Mucosa of stomach (tissue), 1 donor: ENCODE measurements around the gene B2M.
"Not testable (repeated sequence)": the region's sequence is repeated elsewhere in the genome, so short reads cannot be mapped to it uniquely, and the experiment has no call there.

Source experiments
- H3K27me3 ChIP-seq: one replicate; pipeline ENCODE4 v1.7.0; 2013; ENCODE audit warnings: mild to moderate bottlenecking, low read length; ENCODE audit not compliant: control insufficient read depth, insufficient read depth
- H3K36me3 ChIP-seq: one replicate; pipeline ENCODE4 v1.7.0; 2013; ENCODE audit warnings: low read length; ENCODE audit not compliant: control insufficient read depth, insufficient read depth
- H3K4me1 ChIP-seq: one replicate; pipeline ENCODE4 v1.7.0; 2013; ENCODE audit warnings: mild to moderate bottlenecking, low read length; ENCODE audit not compliant: control insufficient read depth, insufficient read depth
- H3K4me3 ChIP-seq: one replicate; pipeline ENCODE4 v1.7.0; 2013; ENCODE audit warnings: low read length
- H3K9ac ChIP-seq: one replicate; pipeline ENCODE4 v1.7.0; 2013; ENCODE audit warnings: mild to moderate bottlenecking, low read length, moderate library complexity
- H3K9me3 ChIP-seq: one replicate; pipeline ENCODE4 v1.7.0; 2013; ENCODE audit warnings: mild to moderate bottlenecking, low read length, moderate library complexity; ENCODE audit not compliant: control insufficient read depth
- donor health status: Pancreatic carcinoma.

Gene B2M

GRCh38 chr15:44676676-44677075 is 34.6 kb upstream of the B2M start:
- Histone ChIP-seq H3K9ac (no peak overlapping the region), H3K27me3 (no peaks in the 10 kb centered on the region), H3K9me3 (no peaks in the 10 kb centered on the region), H3K36me3 (no peaks in the 10 kb centered on the region), H3K4me1 (no peaks in the 10 kb centered on the region), H3K4me3 (no peak overlapping the region)

GRCh38 chr15:44682211-44682610 is 29.1 kb upstream of the B2M start:
- no peaks in the 10 kb centered on the region for H3K27me3 ChIP-seq
- no peak overlapping the region for H3K9ac ChIP-seq
- peaks cover 16% of the 10 kb centered on the region for H3K4me1 ChIP-seq
- no peak overlapping the region for H3K4me3 ChIP-seq
- H3K36me3 ChIP-seq, result no peaks in the 10 kb centered on the region
- no peaks in the 10 kb centered on the region for H3K9me3 ChIP-seq

- Histone ChIP-seq H3K4me1 (peaks cover 16% of the 10 kb centered on the region), H3K9ac (peak overlapping the region; percentile 43)
- H3K27me3 ChIP-seq, H3K9me3 ChIP-seq, H3K36me3 ChIP-seq, H3K4me3 ChIP-seq: not testable (repeated sequence)
Observed at GRCh38 chr15:44682809-44683682, 28.3 kb upstream of the B2M start.

GRCh38 chr15:44689318-44689717 is 22.0 kb upstream of the B2M start:
- not testable (repeated sequence) for H3K4me3 ChIP-seq, H3K9me3 ChIP-seq, H3K9ac ChIP-seq, H3K4me1 ChIP-seq, H3K36me3 ChIP-seq, H3K27me3 ChIP-seq

GRCh38 chr15:44690245-44690644 is 21.1 kb upstream of the B2M start:
- H3K9ac ChIP-seq, H3K36me3 ChIP-seq, H3K4me1 ChIP-seq, H3K9me3 ChIP-seq, H3K4me3 ChIP-seq, H3K27me3 ChIP-seq: not testable (repeated sequence)

GRCh38 chr15:44692659-44693058 is 18.7 kb upstream of the B2M start:
- no peaks in the 10 kb centered on the region for H3K27me3 ChIP-seq
- H3K9ac ChIP-seq, result no peak overlapping the region
- no peaks in the 10 kb centered on the region for H3K4me1 ChIP-seq
- H3K4me3 ChIP-seq, result no peak overlapping the region
- H3K9me3 ChIP-seq, result no peaks in the 10 kb centered on the region
- no peaks in the 10 kb centered on the region for H3K36me3 ChIP-seq

- Histone ChIP-seq H3K4me1 (no peaks in the 10 kb centered on the region), H3K27me3 (no peaks in the 10 kb centered on the region), H3K9ac (no peak overlapping the region), H3K36me3 (no peaks in the 10 kb centered on the region), H3K9me3 (no peaks in the 10 kb centered on the region), H3K4me3 (no peak overlapping the region)
Observed at GRCh38 chr15:44694416-44694815, 16.9 kb upstream of the B2M start.

GRCh38 chr15:44695294-44695693 is 16.0 kb upstream of the B2M start:
- H3K27me3 ChIP-seq, result no peaks in the 10 kb centered on the region
- H3K4me3 ChIP-seq, result no peak overlapping the region
- no peaks in the 10 kb centered on the region for H3K9me3 ChIP-seq
- H3K36me3 ChIP-seq, result no peaks in the 10 kb centered on the region
- H3K4me1 ChIP-seq, result no peaks in the 10 kb centered on the region
- H3K9ac ChIP-seq, result no peak overlapping the region

- Histone ChIP-seq H3K36me3 (no peaks in the 10 kb centered on the region), H3K9me3 (no peaks in the 10 kb centered on the region), H3K27me3 (no peaks in the 10 kb centered on the region), H3K9ac (no peak overlapping the region), H3K4me1 (no peaks in the 10 kb centered on the region), H3K4me3 (no peak overlapping the region)
Observed at GRCh38 chr15:44697014-44697413, 14.3 kb upstream of the B2M start.

- Histone ChIP-seq H3K4me3 (no peak overlapping the region), H3K9me3 (no peaks in the 10 kb centered on the region), H3K4me1 (no peaks in the 10 kb centered on the region)
Observed at GRCh38 chr15:44698641-44699040, 12.7 kb upstream of the B2M start.

GRCh38 chr15:44700676-44701075 is 10.6 kb upstream of the B2M start:
- H3K36me3 ChIP-seq, H3K9me3 ChIP-seq, H3K4me1 ChIP-seq, H3K27me3 ChIP-seq, H3K4me3 ChIP-seq, H3K9ac ChIP-seq: not testable (repeated sequence)

More at GRCh38 chr15:44698641-44699040, 12.7 kb upstream of the B2M start:
- Histone ChIP-seq H3K9ac (no peak overlapping the region), H3K36me3 (no peaks in the 10 kb centered on the region), H3K27me3 (no peaks in the 10 kb centered on the region)

- Histone ChIP-seq H3K36me3 (no peaks in the 10 kb centered on the region), H3K27me3 (no peaks in the 10 kb centered on the region), H3K9me3 (no peaks in the 10 kb centered on the region), H3K4me1 (peaks cover 54% of the 10 kb centered on the region), H3K4me3 (no peak overlapping the region), H3K9ac (no peak overlapping the region)
Observed at GRCh38 chr15:44705986-44706385, 5.3 kb upstream of the B2M start.

GRCh38 chr15:44706401-44706800 is 4.9 kb upstream of the B2M start:
- no peaks in the 10 kb centered on the region for H3K9me3 ChIP-seq
- H3K4me1 ChIP-seq, result peaks cover 54% of the 10 kb centered on the region
- H3K9ac ChIP-seq, result peak overlapping the region; percentile 56
- H3K27me3 ChIP-seq, result no peaks in the 10 kb centered on the region
- H3K4me3 ChIP-seq, result no peak overlapping the region
- H3K36me3 ChIP-seq, result no peaks in the 10 kb centered on the region
